Endothelial cell of umbilical vein (primary cell): ENCODE measurements around the gene TUBB3.

Source experiments
- CTCF ChIP-seq, 2 donors: IDR thresholded peaks; 1 replicate in 1 of 2; 2 replicates in 1 of 2; pipeline ENCODE4 v1.5.1; 2011; ENCODE audit warnings: low read length in 2 of 2, mild to moderate bottlenecking in 2 of 2, moderate library complexity in 2 of 2, control low read depth in 1 of 2, inconsistent platforms in 1 of 2, low read depth in 1 of 2; ENCODE audit not compliant: insufficient read depth in 1 of 2; ENCODE audit errors: extremely low read depth in 1 of 2
- EZH2 ChIP-seq: IDR thresholded peaks from 2 replicates; pipeline ENCODE4 v1.6.1; 2012; ENCODE audit warnings: borderline replicate concordance, low read depth, mild to moderate bottlenecking, moderate library complexity, low read length, inconsistent platforms; ENCODE audit not compliant: severe bottlenecking
- MAX ChIP-seq: IDR thresholded peaks from 2 replicates; pipeline ENCODE4 v1.6.1; 2011; ENCODE audit not compliant: insufficient read depth, insufficient read length
- POLR2A ChIP-seq: IDR thresholded peaks from 2 replicates; pipeline ENCODE4 v1.6.1; 2012; ENCODE audit warnings: low read depth, mild to moderate bottlenecking, control low read depth, low read length

- TF ChIP-seq CTCF (IDR thresholded peaks at IDR 0.05; ENCODE audit: extremely low read depth in 1 of 2, insufficient read depth in 1 of 2, low read depth in 1 of 2, low read length in 2 of 2) (no peak), POLR2A (no peak), MAX (no peak), EZH2 (no peak)
These were observed 32.9 kb upstream of the TUBB3 start for GRCh38 chr16:89890200-89890599.
